ENCODE results near the gene HTT. TPM values are rescaled to one million over a fixed set of nuclear protein-coding genes. Genes with fewer than 3 reads are reported as not detected.

HTT gene
- total RNA-seq, 2 donors from 2014 or later: 104 to 109 TPM

- TF ChIP-seq, protein P1, sequence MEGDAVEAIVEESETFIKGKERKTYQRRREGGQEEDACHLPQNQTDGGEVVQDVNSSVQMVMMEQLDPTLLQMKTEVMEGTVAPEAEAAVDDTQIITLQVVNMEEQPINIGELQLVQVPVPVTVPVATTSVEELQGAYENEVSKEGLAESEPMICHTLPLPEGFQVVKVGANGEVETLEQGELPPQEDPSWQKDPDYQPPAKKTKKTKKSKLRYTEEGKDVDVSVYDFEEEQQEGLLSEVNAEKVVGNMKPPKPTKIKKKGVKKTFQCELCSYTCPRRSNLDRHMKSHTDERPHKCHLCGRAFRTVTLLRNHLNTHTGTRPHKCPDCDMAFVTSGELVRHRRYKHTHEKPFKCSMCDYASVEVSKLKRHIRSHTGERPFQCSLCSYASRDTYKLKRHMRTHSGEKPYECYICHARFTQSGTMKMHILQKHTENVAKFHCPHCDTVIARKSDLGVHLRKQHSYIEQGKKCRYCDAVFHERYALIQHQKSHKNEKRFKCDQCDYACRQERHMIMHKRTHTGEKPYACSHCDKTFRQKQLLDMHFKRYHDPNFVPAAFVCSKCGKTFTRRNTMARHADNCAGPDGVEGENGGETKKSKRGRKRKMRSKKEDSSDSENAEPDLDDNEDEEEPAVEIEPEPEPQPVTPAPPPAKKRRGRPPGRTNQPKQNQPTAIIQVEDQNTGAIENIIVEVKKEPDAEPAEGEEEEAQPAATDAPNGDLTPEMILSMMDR (conservative IDR thresholded peaks at IDR 0.05): no peak
- no peak overlapping the region for H3K9ac ChIP-seq (ENCODE audit: extremely low read depth, low read length, poor library complexity, severe bottlenecking)
- H3K9me3 Mint-ChIP-seq: no peaks in the 10 kb centered on the region
- DNase-seq: no peak
- peak overlapping the region; percentile 6 for H3K27ac ChIP-seq (ENCODE audit: low read depth, low read length)
- H3K27ac Mint-ChIP-seq: no peak overlapping the region
- H3K4me3 Mint-ChIP-seq: no peak overlapping the region
- peaks cover 82% of the 10 kb centered on the region for H3K36me3 ChIP-seq (ENCODE audit: control insufficient read depth, insufficient read depth, low read length)
- no peaks in the 10 kb centered on the region for H3K9me3 ChIP-seq (ENCODE audit: control insufficient read depth, low read length)
- H3K36me3 Mint-ChIP-seq (ENCODE audit: low read depth): peaks cover 53% of the 10 kb centered on the region
- H3K4me1 ChIP-seq (ENCODE audit: control insufficient read depth, insufficient read depth, low read length): no peaks in the 10 kb centered on the region
- H3K27me3 Mint-ChIP-seq (ENCODE audit: insufficient read depth): no peaks in the 10 kb centered on the region
- H3K4me3 ChIP-seq (ENCODE audit: low read length): no peak overlapping the region
- WGBS, 2 experiments (ENCODE audit: insufficient coverage in 1 of 2, insufficient read length in 1 of 2): 96% methylated on average over 18 of the region's 18 CpGs
- no peaks in the 10 kb centered on the region for H3K27me3 ChIP-seq (ENCODE audit: control insufficient read depth, insufficient read depth, low read length, poor library complexity, severe bottlenecking)
- H3K4me1 Mint-ChIP-seq: no peaks in the 10 kb centered on the region
These were observed 132.1 kb downstream of the HTT start for GRCh38 chr4:3206439-3207100.

- Histone ChIP-seq H3K9ac (ENCODE audit: extremely low read depth, low read length, poor library complexity, severe bottlenecking) (no peak overlapping the region), H3K27ac (ENCODE audit: low read depth, low read length) (no peak overlapping the region), H3K36me3 (ENCODE audit: control insufficient read depth, insufficient read depth, low read length) (peaks cover 82% of the 10 kb centered on the region), H3K27me3 (ENCODE audit: control insufficient read depth, insufficient read depth, low read length, poor library complexity, severe bottlenecking) (no peaks in the 10 kb centered on the region), H3K4me3 (ENCODE audit: low read length) (no peak overlapping the region), H3K9me3 (ENCODE audit: control insufficient read depth, low read length) (no peaks in the 10 kb centered on the region), H3K4me1 (ENCODE audit: control insufficient read depth, insufficient read depth, low read length) (no peaks in the 10 kb centered on the region)
- H3K9me3 Mint-ChIP-seq: no peaks in the 10 kb centered on the region
- H3K27me3 Mint-ChIP-seq (ENCODE audit: insufficient read depth): no peaks in the 10 kb centered on the region
- TF ChIP-seq, protein P1 (conservative IDR thresholded peaks at IDR 0.05): peak; percentile 41
- 95% methylated on average over 4 of the region's 5 CpGs; no CpG with 5 or more reads in 1 of the 2 experiments for WGBS, 2 experiments (ENCODE audit: insufficient coverage in 1 of 2, insufficient read length in 1 of 2)
- no peak overlapping the region for H3K4me3 Mint-ChIP-seq
- no peak for DNase-seq
- no peak overlapping the region for H3K27ac Mint-ChIP-seq
- H3K4me1 Mint-ChIP-seq: no peaks in the 10 kb centered on the region
- H3K36me3 Mint-ChIP-seq (ENCODE audit: low read depth): peaks cover 61% of the 10 kb centered on the region
These were observed 133.1 kb downstream of the HTT start for GRCh38 chr4:3207531-3208037.

DNA sequence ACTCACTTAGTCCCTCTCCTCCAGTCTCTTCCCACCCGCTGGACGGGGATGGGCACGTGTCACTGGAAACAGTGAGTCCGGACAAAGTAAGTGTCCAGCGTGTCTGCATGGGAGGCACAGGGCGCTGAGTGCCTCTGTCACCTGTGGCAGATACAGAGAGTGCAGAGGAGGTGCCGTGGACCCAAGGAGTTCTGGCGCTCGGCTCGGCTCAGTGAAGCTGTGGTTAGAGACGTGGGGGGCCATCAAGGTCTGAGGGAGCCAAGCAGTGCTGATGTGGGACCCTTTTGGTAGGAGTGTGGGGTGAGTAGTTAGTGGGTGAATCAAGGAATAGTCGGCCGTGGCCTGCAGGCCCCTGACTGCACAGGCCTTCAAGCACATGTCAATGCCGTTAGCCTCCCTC, 134.3 kb downstream of the HTT start:
- no peaks in the 10 kb centered on the region for H3K4me1 Mint-ChIP-seq
- no peak for DNase-seq
- 91 to 96% methylated on average over 4 to 14 of the region's 14 CpGs for WGBS, 2 experiments (ENCODE audit: insufficient coverage in 1 of 2, insufficient read length in 1 of 2)
- Histone ChIP-seq H3K36me3 (ENCODE audit: control insufficient read depth, insufficient read depth, low read length) (peaks cover 84% of the 10 kb centered on the region), H3K4me1 (ENCODE audit: control insufficient read depth, insufficient read depth, low read length) (no peaks in the 10 kb centered on the region), H3K27me3 (ENCODE audit: control insufficient read depth, insufficient read depth, low read length, poor library complexity, severe bottlenecking) (no peaks in the 10 kb centered on the region), H3K9me3 (ENCODE audit: control insufficient read depth, low read length) (no peaks in the 10 kb centered on the region), H3K27ac (ENCODE audit: low read depth, low read length) (no peak overlapping the region), H3K9ac (ENCODE audit: extremely low read depth, low read length, poor library complexity, severe bottlenecking) (no peak overlapping the region), H3K4me3 (ENCODE audit: low read length) (no peak overlapping the region)
- TF ChIP-seq, protein P1 (conservative IDR thresholded peaks at IDR 0.05): no peak
- H3K9me3 Mint-ChIP-seq: no peaks in the 10 kb centered on the region
- H3K27ac Mint-ChIP-seq: no peak overlapping the region
- no peak overlapping the region for H3K4me3 Mint-ChIP-seq
- peaks cover 71% of the 10 kb centered on the region for H3K36me3 Mint-ChIP-seq (ENCODE audit: low read depth)
- H3K27me3 Mint-ChIP-seq (ENCODE audit: insufficient read depth): no peaks in the 10 kb centered on the region
